ENCODE data around the gene ANXA8.
"Not testable (repeated sequence)": the region's sequence is repeated elsewhere in the genome, so short reads cannot be mapped to it uniquely, and the experiment has no call there.

- TF ChIP-seq CTCF, POLR2AphosphoS5 (IDR thresholded peaks at IDR 0.05): not testable (repeated sequence)
These were observed 16.5 kb downstream of the ANXA8 start for GRCh38 chr10:47467458-47467857.
